ENCODE data around the gene SNAP47.
"Not testable (repeated sequence)": the region's sequence is repeated elsewhere in the genome, so short reads cannot be mapped to it uniquely, and the experiment has no call there.

The SNAP47 gene

GRCh38 chr1:227734856-227735538, at the start of gene SNAP47, which contains the start of gene JMJD4:
TSS of gene SNAP47 (plus strand) at chr1:227735435. CDS start at chr1:227747737, 12,302 bp downstream.
TSS of gene JMJD4 (minus strand) at chr1:227735302. CDS start at chr1:227735273, 29 bp downstream.
- peak; percentile 75 to 81 for DNase-seq

- DNase-seq, result no peak
Observed at GRCh38 chr1:227685807-227686206, 49.4 kb upstream of the SNAP47 start.

- no peak for DNase-seq
Observed at GRCh38 chr1:227697321-227697864, 37.8 kb upstream of the SNAP47 start.

- DNase-seq, result not testable (repeated sequence)
Observed at GRCh38 chr1:227701631-227702030, 33.6 kb upstream of the SNAP47 start.

- no peak for DNase-seq
Observed at GRCh38 chr1:227707846-227708245, 27.4 kb upstream of the SNAP47 start.

- DNase-seq, result no peak
Observed at GRCh38 chr1:227709451-227709850, 25.8 kb upstream of the SNAP47 start.

- not testable (repeated sequence) for DNase-seq
Observed at GRCh38 chr1:227710474-227710873, 24.8 kb upstream of the SNAP47 start.

GRCh38 chr1:227712648-227713047, 22.6 kb upstream of the SNAP47 start:
- DNase-seq, result no peak

- DNase-seq, result no peak
Observed at GRCh38 chr1:227718932-227719331, 16.3 kb upstream of the SNAP47 start.

GRCh38 chr1:227723474-227723873, 11.8 kb upstream of the SNAP47 start:
- no peak for DNase-seq

- DNase-seq, result no peak
Observed at GRCh38 chr1:227725046-227725445, 10.2 kb upstream of the SNAP47 start.

- no peak for DNase-seq
Observed at GRCh38 chr1:227726318-227726717, 8.9 kb upstream of the SNAP47 start.

GRCh38 chr1:227726924-227727599, 8.2 kb upstream of the SNAP47 start:
- DNase-seq, result no peak

GRCh38 chr1:227728059-227728891, 7.0 kb upstream of the SNAP47 start:
- DNase-seq, result no peak

GRCh38 chr1:227728892-227729143, 6.4 kb upstream of the SNAP47 start:
- DNase-seq, result no peak

- DNase-seq, result no peak
Observed at GRCh38 chr1:227729144-227729880, 5.9 kb upstream of the SNAP47 start.

GRCh38 chr1:227729881-227730629, 5.2 kb upstream of the SNAP47 start:
- peak; percentile 24 to 46 for DNase-seq

GRCh38 chr1:227730630-227731151, 4.5 kb upstream of the SNAP47 start:
- no peak for DNase-seq

- no peak for DNase-seq
Observed at GRCh38 chr1:227731241-227731677, 4.0 kb upstream of the SNAP47 start.

GRCh38 chr1:227731696-227732585, 3.3 kb upstream of the SNAP47 start:
- no peak for DNase-seq
